OCI-LY3 (cell line): ENCODE measurements around the gene CCDC28B.

Experiments
- CTCF ChIP-seq: fragments of 200-600, 300-600 bp; sonication (generic); IDR thresholded peaks from 2 replicates; pipeline ENCODE4 v1.5.1; 2014; ENCODE audit warnings: antibody characterized with exemption, low read length, low read depth
- EZH2phosphoT487 ChIP-seq: fragments of 200-600 bp; shearing (Covaris generic); IDR thresholded peaks from 2 replicates; pipeline ENCODE4 v1.6.1; 2018; ENCODE audit warnings: antibody characterized with exemption, mixed run types, low read depth

GRCh38 chr1:32198237-32199042 lies 2.0 kb upstream of the CCDC28B start:
- TF ChIP-seq CTCF (no peak), EZH2phosphoT487 (no peak)
